Natural killer cell treated with Interleukin-12 subunit alpha and Interleukin-12 subunit beta and Interleukin-15 and Interleukin-18, amount 100 ng/mL, for 72 hours (primary cell): ENCODE results near the gene SNRNP48. TPM values are rescaled to one million over a fixed set of nuclear protein-coding genes. Genes with fewer than 3 reads are reported as not detected.

Source experiments
- ATAC-seq, 2 donors: fragments of 150-1000 bp; cut with Tn5 transposase in 1 of 2; sonication (Bioruptor Pico), chemical (Tn5 transposase) in 1 of 2; 2 replicates each; pipeline ENCODE4 v1.10.0; 2021
- DNase-seq: peaks from one replicate; pipeline ENCODE4 v3.0.0; 2022; ENCODE audit warnings: low spot score
- H3K27ac Mint-ChIP-seq, 2 donors: 1 replicate in 1 of 2; 2 replicates in 1 of 2; pipeline ENCODE4 v1.8.0; 2022; ENCODE audit warnings: mixed read lengths in 2 of 2, mild to moderate bottlenecking in 1 of 2, moderate library complexity in 1 of 2
- H3K27me3 Mint-ChIP-seq, 2 donors: 1 replicate in 1 of 2; 2 replicates in 1 of 2; pipeline ENCODE4 v1.8.0; 2022; ENCODE audit warnings: mixed read lengths in 2 of 2
- H3K36me3 Mint-ChIP-seq: one replicate; pipeline ENCODE4 v1.8.0; 2022; ENCODE audit warnings: mixed read lengths
- H3K4me1 Mint-ChIP-seq, 2 donors: 1 replicate in 1 of 2; 2 replicates in 1 of 2; pipeline ENCODE4 v1.8.0; 2022; ENCODE audit warnings: low read depth in 2 of 2, mixed read lengths in 2 of 2, mild to moderate bottlenecking in 1 of 2
- H3K4me3 Mint-ChIP-seq: one replicate; pipeline ENCODE4 v1.8.0; 2022; ENCODE audit warnings: mixed read lengths
- H3K9me3 Mint-ChIP-seq: 2 replicates; pipeline ENCODE4 v1.8.0; 2022; ENCODE audit warnings: mixed read lengths
- total RNA-seq, 2 donors: library from RNA; stranded (reverse); gene quantifications; one replicate each; pipeline ENCODE4 v1.2.3, GENCODE V29; 2022

Gene SNRNP48
- total RNA-seq, 2 donors from 2014 or later: 14.1 to 16.8 TPM

GRCh38 chr6:7568021-7568420 lies 22.0 kb upstream of the SNRNP48 start:
- Mint-ChIP-seq H3K27me3 (peaks cover 32 to 74% of the 10 kb centered on the region in 2 donors), H3K27ac (no peak overlapping the region), H3K9me3 (no peaks in the 10 kb centered on the region), H3K4me3 (no peak overlapping the region), H3K36me3 (no peaks in the 10 kb centered on the region), H3K4me1 (no peaks in the 10 kb centered on the region)
- ATAC-seq: no peak
- DNase-seq: no peak

GRCh38 chr6:7569082-7569481 lies 20.9 kb upstream of the SNRNP48 start:
- DNase-seq (no peak), ATAC-seq (no peak)
- Mint-ChIP-seq H3K27me3 (peaks cover 30 to 72% of the 10 kb centered on the region in 2 donors), H3K4me1 (no peaks in the 10 kb centered on the region), H3K9me3 (no peaks in the 10 kb centered on the region), H3K36me3 (no peaks in the 10 kb centered on the region), H3K27ac (no peak overlapping the region), H3K4me3 (no peak overlapping the region)

- ATAC-seq: no peak
- H3K9me3 Mint-ChIP-seq: no peaks in the 10 kb centered on the region
Measured at GRCh38 chr6:7572213-7572943, 17.6 kb upstream of the SNRNP48 start.

GRCh38 chr6:7574500-7574899 lies 15.5 kb upstream of the SNRNP48 start:
- peaks cover 17 to 43% of the 10 kb centered on the region in 2 donors for H3K27me3 Mint-ChIP-seq
- no peak for ATAC-seq

More at GRCh38 chr6:7572213-7572943, 17.6 kb upstream of the SNRNP48 start:
- Mint-ChIP-seq H3K27me3 (peaks cover 24 to 55% of the 10 kb centered on the region in 2 donors), H3K36me3 (no peaks in the 10 kb centered on the region), H3K4me1 (no peaks in the 10 kb centered on the region), H3K4me3 (no peak overlapping the region), H3K27ac (no peak overlapping the region)
- no peak for DNase-seq

GRCh38 chr6:7578516-7578915 lies 11.5 kb upstream of the SNRNP48 start:
- H3K9me3 Mint-ChIP-seq: no peaks in the 10 kb centered on the region
- H3K27ac Mint-ChIP-seq: no peak overlapping the region
- H3K27me3 Mint-ChIP-seq: peaks cover 15 to 19% of the 10 kb centered on the region in 2 donors
- ATAC-seq (no peak), DNase-seq (no peak)
- no peaks in the 10 kb centered on the region for H3K36me3 Mint-ChIP-seq
- H3K4me1 Mint-ChIP-seq: no peaks in the 10 kb centered on the region
- H3K4me3 Mint-ChIP-seq: no peak overlapping the region

More at GRCh38 chr6:7574500-7574899, 15.5 kb upstream of the SNRNP48 start:
- no peak overlapping the region for H3K4me3 Mint-ChIP-seq
- H3K36me3 Mint-ChIP-seq: no peaks in the 10 kb centered on the region
- DNase-seq: no peak
- no peak overlapping the region for H3K27ac Mint-ChIP-seq
- no peaks in the 10 kb centered on the region for H3K4me1 Mint-ChIP-seq
- no peaks in the 10 kb centered on the region for H3K9me3 Mint-ChIP-seq

GRCh38 chr6:7578931-7579330 lies 11.1 kb upstream of the SNRNP48 start:
- Mint-ChIP-seq H3K27me3 (peaks cover 13 to 16% of the 10 kb centered on the region in 2 donors), H3K27ac (no peak overlapping the region), H3K9me3 (no peaks in the 10 kb centered on the region), H3K4me1 (no peaks in the 10 kb centered on the region), H3K36me3 (no peaks in the 10 kb centered on the region), H3K4me3 (no peak overlapping the region)
- no peak for DNase-seq
- ATAC-seq: no peak

GRCh38 chr6:7579851-7580250 lies 10.1 kb upstream of the SNRNP48 start:
- H3K27ac Mint-ChIP-seq: no peak overlapping the region
- DNase-seq (no peak), ATAC-seq (no peak)
- H3K4me1 Mint-ChIP-seq: no peaks in the 10 kb centered on the region
- peaks cover 16 to 17% of the 10 kb centered on the region in 2 donors for H3K27me3 Mint-ChIP-seq
- no peaks in the 10 kb centered on the region for H3K9me3 Mint-ChIP-seq
- no peaks in the 10 kb centered on the region for H3K36me3 Mint-ChIP-seq
- H3K4me3 Mint-ChIP-seq: no peak overlapping the region

GRCh38 chr6:7580537-7580926 lies 9.5 kb upstream of the SNRNP48 start:
- Mint-ChIP-seq H3K36me3 (no peaks in the 10 kb centered on the region), H3K4me3 (no peak overlapping the region), H3K27me3 (peaks cover 13 to 16% of the 10 kb centered on the region in 2 donors), H3K27ac (no peak overlapping the region), H3K9me3 (no peaks in the 10 kb centered on the region), H3K4me1 (no peaks in the 10 kb centered on the region)
- ATAC-seq (no peak), DNase-seq (no peak)

- ATAC-seq (no peak), DNase-seq (no peak)
- Mint-ChIP-seq H3K4me1 (no peaks in the 10 kb centered on the region), H3K27me3 (peaks cover 13 to 16% of the 10 kb centered on the region in 2 donors), H3K27ac (no peak overlapping the region), H3K4me3 (no peak overlapping the region), H3K9me3 (no peaks in the 10 kb centered on the region), H3K36me3 (no peaks in the 10 kb centered on the region)
Measured at GRCh38 chr6:7580927-7581618, 8.9 kb upstream of the SNRNP48 start.

- Mint-ChIP-seq H3K4me3 (no peak overlapping the region), H3K27me3 (peaks cover 9 to 12% of the 10 kb centered on the region in 2 donors), H3K27ac (no peak overlapping the region), H3K4me1 (peaks cover 11% of the 10 kb centered on the region in 2 donors), H3K36me3 (no peaks in the 10 kb centered on the region), H3K9me3 (no peaks in the 10 kb centered on the region)
- DNase-seq (no peak), ATAC-seq (no peak)
Measured at GRCh38 chr6:7585287-7585930, 4.6 kb upstream of the SNRNP48 start.

GRCh38 chr6:7587631-7588100 lies 2.3 kb upstream of the SNRNP48 start:
- ATAC-seq: no peak
- no peaks in the 10 kb centered on the region for H3K9me3 Mint-ChIP-seq
- H3K27me3 Mint-ChIP-seq: peaks cover 4 to 9% of the 10 kb centered on the region in 2 donors

GRCh38 chr6:7588506-7588905 lies 1.5 kb upstream of the SNRNP48 start:
- Mint-ChIP-seq H3K27ac (no peak overlapping the region), H3K27me3 (peaks cover 0 to 7% of the 10 kb centered on the region in 2 donors), H3K4me3 (no peak overlapping the region), H3K36me3 (no peaks in the 10 kb centered on the region), H3K4me1 (peaks cover 34 to 39% of the 10 kb centered on the region in 2 donors), H3K9me3 (no peaks in the 10 kb centered on the region)
- ATAC-seq (no peak), DNase-seq (no peak)

More at GRCh38 chr6:7587631-7588100, 2.3 kb upstream of the SNRNP48 start:
- no peaks in the 10 kb centered on the region for H3K36me3 Mint-ChIP-seq
- H3K27ac Mint-ChIP-seq: no peak overlapping the region
- DNase-seq: no peak
- H3K4me1 Mint-ChIP-seq: peaks cover 27 to 31% of the 10 kb centered on the region in 2 donors
- no peak overlapping the region for H3K4me3 Mint-ChIP-seq

GRCh38 chr6:7589221-7589620 lies 777 bp upstream of the SNRNP48 start:
- Mint-ChIP-seq H3K27ac (peak overlapping the region; percentile 75 to 94), H3K4me3 (peak overlapping the region; percentile 96), H3K4me1 (peaks cover 34 to 39% of the 10 kb centered on the region in 2 donors), H3K36me3 (no peaks in the 10 kb centered on the region), H3K27me3 (peaks cover 0 to 6% of the 10 kb centered on the region in 2 donors), H3K9me3 (no peaks in the 10 kb centered on the region)
- DNase-seq (no peak), ATAC-seq (no peak)

GRCh38 chr6:7590918-7591302 lies 912 bp downstream of the SNRNP48 start:
- no peaks in the 10 kb centered on the region for H3K9me3 Mint-ChIP-seq
- peak overlapping the region; percentile 75 to 94 for H3K27ac Mint-ChIP-seq
- no peaks in the 10 kb centered on the region for H3K36me3 Mint-ChIP-seq
- ATAC-seq (no peak), DNase-seq (no peak)
- H3K4me3 Mint-ChIP-seq: peak overlapping the region; percentile 96
- peaks cover 34 to 39% of the 10 kb centered on the region in 2 donors for H3K4me1 Mint-ChIP-seq
- peaks cover 0 to 2% of the 10 kb centered on the region in 2 donors for H3K27me3 Mint-ChIP-seq
